ENCODE data around the gene REC8. TPM values are rescaled to one million over a fixed set of nuclear protein-coding genes. Genes with fewer than 3 reads are reported as not detected.

Gene REC8, protein sequence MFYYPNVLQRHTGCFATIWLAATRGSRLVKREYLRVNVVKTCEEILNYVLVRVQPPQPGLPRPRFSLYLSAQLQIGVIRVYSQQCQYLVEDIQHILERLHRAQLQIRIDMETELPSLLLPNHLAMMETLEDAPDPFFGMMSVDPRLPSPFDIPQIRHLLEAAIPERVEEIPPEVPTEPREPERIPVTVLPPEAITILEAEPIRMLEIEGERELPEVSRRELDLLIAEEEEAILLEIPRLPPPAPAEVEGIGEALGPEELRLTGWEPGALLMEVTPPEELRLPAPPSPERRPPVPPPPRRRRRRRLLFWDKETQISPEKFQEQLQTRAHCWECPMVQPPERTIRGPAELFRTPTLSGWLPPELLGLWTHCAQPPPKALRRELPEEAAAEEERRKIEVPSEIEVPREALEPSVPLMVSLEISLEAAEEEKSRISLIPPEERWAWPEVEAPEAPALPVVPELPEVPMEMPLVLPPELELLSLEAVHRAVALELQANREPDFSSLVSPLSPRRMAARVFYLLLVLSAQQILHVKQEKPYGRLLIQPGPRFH
- 2.2 and 28.7 TPM in 2 replicates for total RNA-seq

DNA sequence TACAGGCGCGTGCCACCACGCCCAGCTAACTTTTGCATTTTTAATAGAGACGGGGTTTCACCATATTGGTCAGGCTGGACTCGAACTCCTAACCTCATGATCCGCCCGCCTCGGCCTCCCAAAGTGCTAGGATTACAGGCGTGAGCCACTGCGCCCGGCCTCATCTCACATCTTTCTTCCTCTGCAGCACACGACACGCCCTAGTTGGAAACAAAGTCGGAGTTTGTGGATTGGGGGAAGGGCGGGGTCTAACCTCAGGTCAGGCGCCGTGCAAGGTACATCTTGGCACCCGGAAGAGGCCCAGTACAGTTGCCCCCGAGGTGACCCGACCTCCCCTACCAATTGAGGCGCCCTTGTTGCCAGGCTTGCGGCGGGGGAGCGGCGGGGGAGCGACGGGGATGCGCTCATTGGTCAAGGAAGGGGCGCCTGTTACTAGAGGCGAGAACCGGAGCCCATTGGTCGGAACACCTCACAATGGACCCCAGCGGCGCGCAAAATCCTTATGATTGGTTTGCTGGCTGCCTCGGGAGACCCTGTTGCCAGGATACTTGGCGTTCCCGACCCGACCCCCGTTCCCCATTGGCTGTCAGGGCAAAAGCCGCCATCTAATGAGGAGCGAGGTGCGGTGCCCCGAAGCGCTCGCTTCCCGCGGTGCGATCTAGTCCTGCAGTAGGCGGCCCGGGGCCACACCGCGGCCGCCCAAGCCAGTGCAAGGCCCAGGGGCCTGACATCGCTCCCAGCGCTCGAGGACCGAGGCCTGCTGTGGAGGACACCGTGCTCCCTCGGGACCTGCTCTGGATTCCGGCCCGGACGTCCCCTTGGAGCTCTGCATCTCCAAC is at the start of gene REC8:
TSS of gene REC8 (plus strand) at position 659 of the 839 bp plus-strand sequence. CDS start 473 bp downstream, outside the sequence.

DNA sequence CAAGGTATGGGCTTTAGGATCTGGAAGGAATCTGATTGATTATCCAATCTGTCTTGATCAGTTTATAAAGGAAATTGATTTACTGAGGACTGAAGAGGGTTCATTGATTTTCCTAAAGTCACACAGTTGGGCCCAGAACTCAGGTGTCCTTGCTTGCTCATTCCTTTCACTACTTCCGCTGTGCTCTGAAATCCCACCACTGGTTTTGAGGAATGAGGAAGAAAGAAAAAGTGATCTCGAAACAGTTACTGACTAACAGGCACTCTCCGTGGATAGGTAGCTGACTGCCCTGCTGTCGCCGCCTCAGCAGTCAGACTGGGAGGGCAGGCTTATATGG is 41.5 kb upstream of the REC8 start, which contains the start of gene FITM1:
TSS of gene FITM1 (plus strand) at position 280 of the 337 bp plus-strand sequence. CDS start 905 bp downstream, outside the sequence.

DNA sequence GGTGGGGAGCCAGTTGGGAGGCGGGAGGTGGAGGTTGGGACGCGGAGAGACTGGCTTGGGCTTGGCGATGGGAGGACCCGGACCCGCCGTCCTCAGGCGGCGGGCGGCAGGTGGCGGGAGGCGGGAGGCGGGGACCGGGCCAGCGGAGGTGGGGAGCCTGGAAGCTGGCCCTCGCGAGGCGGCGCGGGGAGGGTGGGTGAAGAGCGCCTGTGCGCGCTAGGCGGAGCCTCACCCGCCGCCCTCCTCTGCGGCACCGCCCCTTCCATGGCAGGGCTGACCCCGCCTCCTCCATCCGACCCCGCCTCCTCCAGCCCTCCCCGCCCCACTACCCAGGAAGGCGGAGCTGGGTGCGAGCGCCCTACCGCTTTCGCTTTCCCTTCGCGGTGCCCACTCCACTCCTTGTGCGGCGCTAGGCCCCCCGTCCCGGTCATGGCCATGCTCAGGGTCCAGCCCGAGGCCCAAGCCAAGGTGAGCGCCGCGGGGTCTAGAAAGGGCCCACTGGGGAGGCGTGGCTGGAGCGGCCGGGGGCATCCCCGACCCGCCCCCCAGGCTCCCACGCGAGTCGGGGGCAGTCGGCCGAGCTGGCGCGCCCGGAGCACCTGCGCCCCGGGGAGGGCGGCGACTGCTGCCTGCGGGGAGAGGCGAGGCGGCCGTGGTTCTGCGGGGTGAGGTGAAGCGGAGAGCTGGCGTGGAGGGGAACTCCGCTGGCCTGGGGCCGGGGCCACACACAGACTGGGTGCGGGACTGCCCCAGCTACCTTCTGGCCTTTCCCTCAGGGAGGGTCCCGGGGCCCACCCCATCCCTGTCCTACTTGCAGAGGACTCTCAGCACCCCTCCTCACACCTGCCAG is 35.8 kb upstream of the REC8 start, which contains the start of gene PSME1:
TSS of gene PSME1 (plus strand) at position 361 of the 850 bp plus-strand sequence. CDS start at position 430, 69 bp downstream.

DNA sequence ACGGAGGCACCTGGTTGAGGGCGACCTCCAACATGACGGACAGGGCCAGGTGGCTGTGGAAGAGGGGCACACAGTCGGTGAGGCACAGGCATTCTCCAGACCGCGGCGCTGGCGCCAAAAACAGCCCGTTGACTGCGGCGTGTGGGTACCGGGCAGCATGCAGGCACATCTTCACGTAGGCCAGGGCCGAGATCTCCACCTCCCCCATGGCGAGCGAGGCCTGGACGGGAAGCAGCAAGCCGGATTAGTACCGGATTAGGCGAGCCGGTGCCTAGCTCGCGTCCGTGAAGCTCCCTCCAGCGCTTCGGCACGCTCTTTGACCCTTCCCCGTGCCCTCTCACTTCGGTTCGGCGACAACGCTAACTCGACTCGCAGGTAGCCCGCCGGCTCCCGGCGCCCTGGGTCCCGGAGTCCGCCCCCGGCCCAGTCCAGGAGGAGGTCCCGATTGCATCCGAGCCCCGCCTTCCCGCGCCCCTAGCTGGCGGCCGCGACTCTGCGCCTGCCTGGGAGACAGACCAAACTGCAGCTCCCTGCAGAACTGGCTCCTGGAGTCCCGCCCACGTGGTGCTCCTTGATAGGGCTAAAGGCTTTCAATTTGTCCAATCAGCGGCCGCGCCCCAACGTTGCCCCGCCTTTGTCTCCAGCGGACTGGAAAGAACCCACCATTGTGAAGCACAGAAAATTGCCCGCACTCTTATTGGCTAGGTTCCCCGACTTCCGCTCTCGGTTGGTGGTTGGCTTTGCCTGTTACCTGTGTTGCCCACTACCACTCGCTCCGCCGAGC is 30.6 kb upstream of the REC8 start, which contains the start of gene EMC9:
TSS of gene EMC9 (minus strand) at position 495 of the 784 bp plus-strand sequence. CDS start at position 208, 287 bp downstream.

DNA sequence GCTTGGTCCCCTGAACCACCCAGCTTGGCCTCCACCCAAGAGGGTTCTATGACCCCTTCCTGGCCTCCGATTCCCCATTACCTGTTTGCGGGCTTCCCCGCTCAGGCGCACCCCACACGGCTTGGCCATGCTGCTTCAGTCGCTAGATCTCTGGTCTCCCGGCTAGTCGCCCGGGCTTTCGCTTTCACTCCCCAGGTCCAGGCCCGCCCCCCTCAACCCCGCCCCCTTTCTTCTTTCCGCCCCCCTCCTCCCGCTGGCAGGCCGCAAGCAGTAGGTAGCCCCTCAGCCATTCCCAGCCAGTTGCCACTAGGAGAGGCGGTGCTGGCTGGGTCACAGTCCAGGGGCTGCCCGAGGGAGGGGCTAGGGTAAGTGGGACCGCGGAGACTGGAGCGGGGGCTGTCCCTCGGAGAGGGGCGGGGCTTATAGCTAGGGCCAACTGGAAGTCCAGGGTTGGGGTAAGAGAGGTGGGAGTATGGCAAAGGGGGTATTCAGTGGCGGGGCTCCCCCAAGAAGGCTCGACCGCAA is 25.4 kb upstream of the REC8 start, which contains the start of gene PSME2:
TSS of gene PSME2 (minus strand) at position 158 of the 525 bp plus-strand sequence. CDS start at position 129, 29 bp downstream.

DNA sequence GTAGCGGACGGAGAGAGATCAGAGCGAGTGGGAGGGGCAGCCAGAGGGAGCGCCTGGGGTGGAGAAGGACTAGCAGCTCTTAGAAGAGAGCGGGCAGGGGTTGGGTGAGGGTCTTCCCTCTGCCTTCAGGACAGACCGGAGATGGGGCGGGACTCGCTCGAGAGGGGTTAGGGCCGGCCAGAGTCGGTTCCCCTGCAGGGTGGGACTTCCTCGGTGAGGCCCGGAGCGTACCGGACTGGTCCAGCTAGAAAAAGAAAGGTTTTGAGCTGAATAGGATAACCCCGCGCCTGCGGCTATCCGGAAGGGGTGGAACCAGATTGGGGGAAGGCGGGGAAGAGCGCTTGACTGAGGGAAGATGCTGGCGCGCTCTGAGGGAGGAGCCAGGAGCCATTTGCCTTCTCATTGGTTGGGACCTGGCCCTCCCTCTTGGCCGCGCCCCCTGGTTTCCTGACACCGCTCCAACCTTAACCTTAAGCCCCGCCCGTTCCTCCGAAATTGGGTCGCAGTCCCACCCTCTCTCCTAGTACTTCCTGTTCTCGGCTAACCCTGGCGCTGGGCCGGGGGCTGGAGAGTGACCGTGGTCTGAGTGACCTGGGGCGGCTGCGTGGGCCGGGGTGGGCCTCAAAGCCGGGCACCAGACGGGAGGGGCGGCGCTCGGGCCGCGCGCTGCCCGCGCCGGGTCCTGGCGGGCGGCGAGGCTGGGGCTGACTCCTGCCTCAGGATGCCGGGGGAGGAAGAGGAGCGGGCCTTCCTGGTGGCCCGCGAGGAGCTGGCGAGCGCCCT is 24.7 kb upstream of the REC8 start, which contains the start of gene RNF31:
TSS of gene RNF31 (plus strand) at position 521 of the 783 bp plus-strand sequence. CDS start at position 722, 201 bp downstream.

DNA sequence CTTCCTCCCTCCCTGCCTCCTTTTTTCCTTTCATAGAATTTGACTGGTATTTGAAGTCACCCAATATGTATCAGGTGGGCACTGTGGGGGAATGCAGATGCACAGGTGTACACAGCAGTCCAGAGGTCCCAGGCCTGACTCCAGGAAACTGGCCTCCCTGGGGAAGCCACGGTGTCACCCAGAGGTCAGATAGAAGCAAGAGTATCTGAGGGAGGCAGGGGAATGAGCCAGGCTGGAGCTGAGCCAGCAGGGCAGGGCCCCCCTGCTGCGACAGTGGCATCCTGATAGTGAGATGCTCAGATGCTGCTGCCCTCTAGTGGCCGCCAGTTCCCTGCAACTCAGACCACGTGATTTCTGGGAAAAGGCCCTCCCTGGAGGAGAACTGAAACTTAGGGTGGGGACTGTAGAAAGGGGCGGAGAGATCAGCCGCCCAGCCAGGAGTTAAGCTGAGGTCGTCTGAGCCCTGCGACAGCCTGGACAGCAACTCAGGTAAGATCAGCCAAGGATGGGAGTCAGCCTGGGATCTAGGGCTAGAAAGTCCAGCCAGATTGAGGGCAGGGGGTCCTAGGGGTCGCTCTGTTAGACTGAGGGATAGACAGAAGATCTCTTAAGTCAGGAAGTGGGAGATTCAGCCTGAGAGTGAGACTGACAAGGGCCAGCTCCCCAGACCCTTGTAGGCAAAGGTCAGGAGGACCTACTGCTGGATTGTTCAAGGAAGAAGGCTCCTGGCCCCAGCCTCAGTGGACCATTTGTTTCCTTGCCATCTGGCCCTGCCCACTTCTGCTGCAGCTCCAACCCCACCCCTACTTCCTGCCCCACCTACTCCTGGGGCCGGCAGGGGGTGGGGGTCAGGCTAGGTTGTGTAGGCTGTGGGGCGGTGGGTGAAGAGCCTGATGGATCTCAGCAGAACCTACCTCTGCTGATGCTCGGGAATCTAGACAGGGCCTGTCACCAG is 10.8 kb upstream of the REC8 start, which contains the start of gene IRF9:
TSS of gene IRF9 (plus strand) at position 416 of the 955 bp plus-strand sequence. CDS start 880 bp downstream, outside the sequence.

DNA sequence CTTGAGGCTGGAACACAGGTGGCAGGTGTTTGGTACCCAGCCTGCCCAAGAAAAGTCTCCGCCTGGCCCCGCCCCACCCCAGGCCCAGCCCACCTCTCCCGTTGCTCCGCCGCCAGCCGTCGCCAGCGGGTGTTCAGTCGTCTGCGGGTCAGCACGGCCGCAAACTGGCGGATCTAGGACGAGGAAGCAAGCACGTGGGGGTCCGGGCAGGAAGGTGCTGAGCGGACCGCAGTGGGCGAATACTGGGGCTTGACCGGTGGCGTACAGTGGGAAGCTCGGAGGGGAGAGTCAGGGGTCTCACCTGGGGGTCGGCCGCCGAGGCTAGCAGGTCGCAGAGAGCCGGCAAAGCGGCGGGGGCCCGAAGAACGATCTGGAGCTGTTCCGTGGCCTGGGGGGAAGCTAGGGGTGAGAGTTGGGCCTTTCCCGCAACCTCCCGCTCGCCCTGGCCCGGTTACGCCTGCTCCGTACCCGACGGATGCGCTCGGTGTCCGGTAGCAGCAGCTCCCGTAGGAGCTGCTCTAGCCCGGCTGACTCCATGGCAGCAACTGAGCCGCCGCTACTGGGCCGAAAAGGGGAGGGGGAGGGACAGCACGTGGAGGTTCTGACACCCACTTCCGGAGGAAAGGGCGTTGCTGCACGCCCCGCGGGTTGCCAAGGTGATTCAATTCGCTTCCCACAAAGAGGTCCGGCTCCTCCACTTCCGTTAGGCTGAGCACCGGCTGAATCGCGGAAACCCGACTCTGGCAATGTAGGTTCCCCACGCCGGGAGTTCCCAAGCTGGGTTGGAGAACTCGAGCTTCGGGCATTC is 16.6 kb downstream of the REC8 start, which contains the start of gene IPO4:
TSS of gene IPO4 (minus strand) at position 566 of the 808 bp plus-strand sequence. CDS start at position 537, 29 bp downstream.

DNA sequence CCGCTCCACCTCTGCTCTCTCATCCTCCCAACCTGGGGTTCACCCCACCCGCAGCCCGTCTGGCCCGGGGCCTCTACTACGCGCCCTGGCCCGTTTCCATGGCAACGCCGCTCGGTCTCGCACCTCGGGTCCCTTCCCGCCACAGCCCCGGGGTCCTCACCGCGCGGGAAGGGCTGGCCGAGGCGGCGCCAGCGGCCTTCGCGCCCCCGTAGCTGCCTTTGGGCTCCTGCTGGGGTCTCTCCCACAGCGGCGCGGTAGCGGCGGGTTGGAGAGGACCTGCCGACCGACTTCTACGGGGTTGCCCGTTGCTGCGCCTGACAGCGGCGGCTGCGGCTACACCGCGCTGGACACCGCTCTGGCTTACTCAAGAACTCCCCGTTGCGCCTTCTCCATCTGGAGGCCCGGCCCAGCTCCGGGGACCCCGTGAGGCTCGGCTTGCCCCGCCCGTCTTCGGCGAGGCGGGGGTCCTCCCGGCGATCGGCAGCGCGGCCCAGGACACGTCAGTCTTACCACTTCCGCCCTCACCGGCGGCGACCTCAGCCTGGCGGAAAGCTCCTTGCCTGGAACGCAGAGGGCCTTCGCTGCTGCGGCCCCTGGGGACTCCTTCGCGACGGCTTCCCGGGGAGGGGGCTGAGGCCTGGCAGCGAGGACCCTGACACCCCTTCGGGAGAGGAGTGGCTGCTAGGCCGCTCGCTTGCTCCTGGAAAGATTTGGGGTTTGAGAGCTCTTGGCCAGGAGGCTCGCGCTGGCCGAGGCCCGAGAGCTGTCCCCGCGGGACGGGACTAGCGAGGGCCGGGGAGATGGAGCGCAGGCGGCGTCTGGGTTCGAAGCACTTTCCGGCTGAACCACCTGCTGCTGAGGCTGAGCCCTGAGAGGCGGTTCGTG is 23.5 kb downstream of the REC8 start, which contains the start of gene TM9SF1:
TSS of gene TM9SF1 (minus strand) at position 256 of the 885 bp plus-strand sequence. CDS start 422 bp downstream, outside the sequence.

DNA sequence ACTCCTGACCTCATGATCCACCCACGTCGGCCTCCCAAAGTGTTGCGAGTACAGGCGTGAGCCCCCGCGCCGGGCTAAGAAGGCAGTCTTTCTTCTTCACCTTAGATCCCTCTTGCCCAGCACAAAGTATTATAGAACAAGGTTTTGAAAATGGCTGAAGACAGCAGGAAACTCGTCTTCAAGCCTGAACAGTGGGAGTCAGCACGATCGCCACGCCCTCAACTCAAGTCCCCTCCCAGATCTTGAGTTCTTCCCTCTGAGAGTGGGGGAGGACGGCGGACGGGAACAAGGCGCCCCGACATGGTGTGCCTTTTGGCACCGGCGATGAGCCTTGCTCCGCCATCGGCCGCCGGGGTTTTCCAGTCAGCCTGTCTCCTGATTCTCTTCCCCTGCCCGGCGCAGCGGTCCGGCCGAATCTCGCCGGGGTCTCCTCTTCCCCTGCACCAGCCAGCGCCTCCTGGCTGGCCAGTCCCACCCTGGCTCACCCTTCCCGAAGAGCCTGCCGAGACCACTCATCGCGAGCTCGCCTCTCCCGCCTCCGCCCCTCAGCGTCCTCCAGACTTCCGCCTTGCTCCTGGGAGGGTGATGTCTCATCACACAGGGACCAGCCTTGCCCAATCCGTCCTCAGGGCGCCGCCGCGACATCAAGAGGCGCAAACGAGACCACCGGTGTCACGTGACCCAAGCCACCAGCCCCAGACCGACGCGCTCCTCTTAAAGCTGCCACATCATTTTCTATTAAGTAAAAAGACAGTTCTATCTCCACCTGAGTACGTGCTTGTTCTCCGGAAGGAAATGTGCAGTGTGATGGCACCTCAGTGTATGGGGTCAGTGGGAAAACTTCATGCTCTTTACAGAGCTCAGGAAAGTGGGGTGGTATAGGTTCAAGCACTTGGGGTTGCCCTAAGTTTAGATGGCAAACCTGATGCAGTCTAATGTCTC is 41.3 kb downstream of the REC8 start, which contains the start of gene CHMP4A:
TSS of gene CHMP4A (minus strand) at position 565 of the 942 bp plus-strand sequence. CDS start at position 516, 49 bp downstream.

DNA sequence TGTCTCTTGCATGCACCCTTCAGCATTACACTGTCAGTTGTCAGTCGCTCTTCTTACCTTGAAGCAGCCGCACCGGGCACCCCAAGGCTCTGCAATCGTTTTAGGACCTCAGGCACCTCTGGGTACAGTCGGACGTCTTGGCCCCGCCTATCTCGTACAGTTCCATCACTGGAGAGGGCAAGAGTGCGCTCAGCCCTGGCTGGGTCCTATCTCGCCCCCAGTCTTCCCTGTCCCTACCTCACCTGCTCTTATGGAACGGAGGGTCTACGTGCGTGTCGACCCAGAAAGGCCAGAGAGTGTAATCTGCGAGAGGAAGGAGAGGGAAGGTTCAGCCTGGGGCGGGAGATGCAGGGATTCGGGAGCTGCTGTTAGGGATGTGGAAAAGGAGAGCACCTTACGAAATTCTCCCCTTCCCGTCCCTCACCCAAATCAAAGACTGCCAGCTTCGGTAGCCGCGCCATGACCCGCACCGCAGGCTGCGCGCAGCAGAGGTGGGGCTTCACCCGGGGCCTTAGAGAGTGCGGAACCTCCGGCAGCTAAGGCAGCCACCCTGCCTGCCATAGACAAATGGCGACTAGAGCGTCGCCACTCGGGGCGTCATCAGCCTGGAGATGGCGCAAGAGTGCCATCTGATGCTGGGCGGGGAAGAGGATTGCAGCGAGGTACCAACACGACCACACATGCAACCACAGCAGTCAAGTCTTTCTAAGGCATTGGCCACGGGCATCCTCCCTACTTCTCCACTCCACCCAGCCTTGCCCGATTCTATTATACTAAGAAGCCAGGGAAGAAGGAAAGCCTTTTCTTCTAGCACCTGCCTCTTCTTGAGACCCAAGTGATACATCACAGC is 43.8 kb downstream of the REC8 start, which contains the start of gene MDP1:
TSS of gene MDP1 (minus strand) at position 572 of the 850 bp plus-strand sequence. CDS start at position 461, 111 bp downstream.

